HTR-8/SVneo (cell line): ENCODE data around the gene FAM89B.
A peak's percentile ranks its signal among the peaks of the same experiment; 100 is the strongest.

Source experiments
- DNase-seq: peaks from one replicate; pipeline ENCODE4 v3.0.0; 2011; ENCODE audit warnings: low spot score, mixed read lengths; ENCODE audit not compliant: insufficient read length
- FAIRE-seq: peaks from 2 replicates; lab custom pipeline; 2011; peaks lifted over from hg19 to GRCh38; lab: Jason Lieb, UNC

FAM89B gene

GRCh38 chr11:65599955-65600246, 27.6 kb downstream of the FAM89B start:
- no peak for DNase-seq
- FAIRE-seq, result no peak

GRCh38 chr11:65604258-65604657, 31.9 kb downstream of the FAM89B start:
- DNase-seq, result no peak
- no peak for FAIRE-seq

- FAIRE-seq, result no peak
- no peak for DNase-seq
Observed at GRCh38 chr11:65606876-65607613, 34.7 kb downstream of the FAM89B start.

DNA sequence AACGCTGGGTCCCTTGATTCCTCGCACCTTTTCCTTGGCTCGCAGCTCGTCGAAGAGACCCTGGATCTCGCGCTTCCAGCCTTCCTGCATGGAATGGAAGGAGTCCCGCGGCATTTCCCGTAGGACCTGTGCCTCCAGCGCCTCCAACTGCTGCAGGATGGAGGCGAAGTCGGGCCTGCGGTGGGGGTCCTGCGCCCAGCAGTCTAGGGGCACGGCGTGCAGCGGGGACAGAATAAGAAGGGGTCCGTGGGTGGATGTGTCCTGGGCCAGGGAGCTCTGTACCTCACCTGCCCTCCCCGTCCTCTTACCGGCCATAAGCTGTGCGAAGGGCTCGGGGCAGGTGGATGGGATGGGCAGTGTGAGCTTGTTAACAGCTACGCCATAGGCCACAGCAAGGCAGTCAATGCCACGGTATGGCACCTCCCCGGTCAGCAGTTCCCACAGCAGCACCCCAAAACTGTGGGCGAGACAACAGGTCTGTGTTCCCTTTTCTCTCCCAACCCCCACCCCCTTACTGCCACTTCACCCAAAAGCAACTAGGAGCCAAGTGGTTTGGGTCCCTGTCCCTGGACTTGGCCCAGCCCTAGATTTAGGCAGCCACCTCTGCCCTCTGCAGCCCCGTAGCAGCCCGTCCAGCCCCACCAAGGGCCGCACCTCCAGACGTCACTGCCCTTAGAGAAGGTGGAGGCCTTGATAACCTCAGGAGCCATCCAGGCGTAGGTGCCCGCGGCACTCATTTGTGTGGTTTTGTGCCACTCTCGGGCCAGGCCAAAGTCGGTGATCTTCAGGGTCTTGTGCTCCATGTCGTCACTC, 35.5 kb downstream of the FAM89B start:
- DNase-seq (no peak), FAIRE-seq (peak; percentile 64)

- no peak for FAIRE-seq
Observed at GRCh38 chr11:65609229-65609628, 36.9 kb downstream of the FAM89B start.

GRCh38 chr11:65609665-65610064, 37.3 kb downstream of the FAM89B start:
- FAIRE-seq (peak; percentile 28), DNase-seq (no peak)

More at GRCh38 chr11:65609229-65609628, 36.9 kb downstream of the FAM89B start:
- DNase-seq, result no peak

- DNase-seq (no peak), FAIRE-seq (no peak)
Observed at GRCh38 chr11:65610404-65610803, 38.1 kb downstream of the FAM89B start.

DNA sequence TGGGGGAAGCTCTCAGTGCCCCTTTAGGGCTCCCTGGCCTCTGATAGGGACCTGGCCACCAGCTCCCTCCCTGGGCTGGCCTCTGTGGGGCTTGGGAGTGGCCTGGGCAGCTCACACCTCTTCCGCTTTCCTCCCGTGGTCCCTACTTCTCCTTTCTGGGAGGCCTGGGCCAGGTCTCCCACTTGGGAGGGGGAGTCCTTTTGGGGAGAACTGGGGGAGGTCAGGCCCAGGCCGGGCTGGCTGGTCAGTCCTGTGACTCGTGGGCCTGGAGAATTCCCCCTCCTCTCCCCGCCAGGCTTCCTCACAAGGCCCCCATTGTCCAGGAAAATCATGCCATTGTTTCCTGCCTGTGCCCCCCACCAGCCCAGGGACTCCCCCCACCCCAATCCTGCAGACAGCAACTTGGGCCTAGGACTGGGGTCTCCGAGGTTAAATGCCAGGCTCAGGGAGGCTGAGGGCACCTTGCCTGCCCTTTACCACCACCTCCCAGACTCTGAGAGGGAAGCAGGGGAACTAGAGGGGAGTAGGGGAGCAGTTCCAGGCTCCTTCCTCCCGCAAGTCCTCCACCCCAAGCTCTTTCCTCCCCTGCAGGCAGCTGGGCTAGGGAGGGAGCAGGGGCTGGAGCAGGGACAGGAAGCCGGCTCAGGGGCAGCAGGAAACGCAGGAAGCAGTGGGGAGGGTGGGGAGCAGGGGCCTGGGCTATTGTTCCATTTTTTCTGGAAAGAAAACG, 38.9 kb downstream of the FAM89B start:
- FAIRE-seq (no peak), DNase-seq (no peak)

DNA sequence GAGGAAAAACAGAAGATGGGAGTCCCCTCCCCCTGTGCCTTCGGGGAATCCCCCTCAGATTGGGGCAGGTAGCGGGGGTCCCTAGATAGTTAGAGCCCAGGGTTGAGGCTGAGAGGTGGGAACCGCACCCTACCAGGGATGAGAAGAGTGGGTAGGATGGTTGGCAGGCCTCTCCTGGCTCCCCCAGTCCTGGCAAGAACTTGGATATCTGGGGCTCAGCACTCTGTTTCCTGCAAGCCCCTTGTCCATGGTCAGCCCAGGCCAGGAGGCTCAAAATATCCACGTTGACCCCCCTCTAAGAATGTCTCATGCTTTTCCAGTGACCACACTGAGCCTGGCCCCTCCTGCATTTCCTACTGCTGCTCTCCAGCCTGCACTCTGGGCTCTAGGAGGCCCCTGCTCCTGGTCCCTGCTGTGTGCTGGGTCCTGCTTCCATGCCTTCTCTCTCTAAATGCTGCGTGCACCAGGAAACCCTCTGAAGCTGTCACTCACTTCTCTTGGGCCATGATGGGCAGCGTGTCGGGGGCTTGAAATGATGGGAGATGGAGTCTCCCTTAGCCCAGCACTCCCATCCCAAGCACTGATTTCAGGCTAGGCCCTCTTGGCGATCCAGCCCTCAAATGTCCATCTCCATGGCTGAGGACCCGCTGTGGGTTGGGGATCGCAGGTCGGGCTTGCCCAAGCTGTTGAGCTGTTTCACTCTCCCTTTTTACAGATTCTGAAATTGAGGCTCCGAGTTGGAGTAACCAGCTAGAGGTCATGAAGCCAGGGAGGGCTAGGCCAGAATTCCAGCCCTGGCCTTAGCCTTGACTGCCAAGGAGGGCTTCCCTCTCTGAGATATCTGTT, 39.6 kb downstream of the FAM89B start:
- DNase-seq, result no peak
- no peak for FAIRE-seq

- FAIRE-seq (no peak), DNase-seq (no peak)
Observed at GRCh38 chr11:65612691-65613090, 40.4 kb downstream of the FAM89B start.

GRCh38 chr11:65613091-65613928, 41.0 kb downstream of the FAM89B start:
- DNase-seq (no peak), FAIRE-seq (peak; percentile 52)

GRCh38 chr11:65615229-65615949, 43.1 kb downstream of the FAM89B start, which contains the start of gene PCNX3:
PCNX3 (plus strand) TSS chr11:65615776; CDS start chr11:65616312, 536 bp downstream.
- FAIRE-seq, result peak; percentile 100

DNA sequence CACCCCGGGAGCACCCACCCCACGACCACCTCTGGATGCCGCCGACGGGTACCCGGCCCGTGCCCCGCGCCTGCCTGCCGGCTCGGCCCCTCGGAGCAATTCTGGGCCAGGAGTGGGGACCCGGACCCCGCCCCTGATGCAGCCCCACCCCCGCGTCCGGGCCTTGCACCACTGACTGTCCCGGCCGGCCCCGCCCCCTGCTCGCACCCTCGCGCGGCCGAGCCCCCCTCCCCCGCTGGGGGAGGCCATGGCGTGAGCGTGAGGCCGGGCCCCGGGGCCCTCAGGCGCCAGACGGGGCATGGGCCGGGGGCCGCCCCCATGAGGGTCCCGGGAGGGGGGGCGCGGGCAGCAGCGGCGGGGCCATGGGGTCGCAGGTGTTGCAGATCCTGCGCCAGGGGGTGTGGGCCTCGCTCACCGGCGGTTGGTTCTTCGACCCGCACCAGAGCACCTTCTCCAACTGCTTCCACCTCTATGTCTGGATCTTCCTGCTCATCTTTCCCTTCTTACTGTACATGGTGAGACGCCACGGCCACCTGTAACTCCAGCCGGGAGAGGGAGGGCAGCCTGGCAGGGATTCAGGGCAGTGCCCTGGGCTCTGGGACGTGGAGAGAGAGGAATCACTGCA, 43.7 kb downstream of the FAM89B start:
- FAIRE-seq (no peak), DNase-seq (peak; percentile 51)

More at GRCh38 chr11:65615229-65615949, 43.1 kb downstream of the FAM89B start, which contains the start of gene PCNX3:
- peak; percentile 100 for DNase-seq

DNA sequence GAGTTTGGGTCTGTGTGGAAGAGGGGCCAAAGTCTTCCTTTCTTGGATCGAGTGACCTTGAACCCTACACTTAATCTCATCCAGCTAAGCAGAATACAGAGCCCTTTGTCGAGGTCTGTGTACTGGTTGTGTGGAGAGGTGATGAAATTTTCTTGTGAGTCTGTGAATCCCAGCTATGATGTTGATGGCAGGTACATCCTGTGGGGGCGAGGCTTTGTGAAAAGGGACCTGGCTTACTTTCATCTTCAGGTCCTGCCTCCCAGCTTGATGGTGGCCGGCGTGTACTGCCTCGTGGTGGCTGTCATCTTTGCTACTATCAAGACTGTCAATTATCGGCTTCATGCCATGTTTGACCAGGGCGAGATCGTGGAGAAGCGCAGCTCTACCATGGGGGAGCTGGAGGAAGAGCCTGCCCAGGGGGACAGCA, 44.2 kb downstream of the FAM89B start:
- FAIRE-seq, result peak; percentile 68
- DNase-seq, result no peak

GRCh38 chr11:65617136-65617850, 45.0 kb downstream of the FAM89B start:
- DNase-seq (no peak), FAIRE-seq (no peak)

- FAIRE-seq, result no peak
- no peak for DNase-seq
Observed at GRCh38 chr11:65617990-65618751, 45.8 kb downstream of the FAM89B start.

- no peak for FAIRE-seq
Observed at GRCh38 chr11:65618763-65619162, 46.4 kb downstream of the FAM89B start.

More at GRCh38 chr11:65618763-65619162, 46.4 kb downstream of the FAM89B start:
- DNase-seq, result no peak
